H1 (cell line): ENCODE data around the gene RNF157. TPM values are rescaled to one million over a fixed set of nuclear protein-coding genes. Genes with fewer than 3 reads are reported as not detected.
"Not testable (repeated sequence)": the region's sequence is repeated elsewhere in the genome, so short reads cannot be mapped to it uniquely, and the experiment has no call there.

Experiments
- CTCF ChIA-PET: fragments of 300-600 bp; sonication (Branson Sonifier 250); formaldehyde crosslinking; loops from one replicate; lab custom pipeline; 2021; ENCODE audit not compliant: partially characterized antibody; lab: Charles Lee
- POLR2A ChIA-PET: fragments of 300-600 bp; sonication (Branson Sonifier 250); formaldehyde crosslinking; loops from one replicate; lab custom pipeline; 2021; ENCODE audit warnings: inconsistent platforms; ENCODE audit not compliant: partially characterized antibody; lab: Charles Lee
- DNase-seq, 2 experiments: peaks; one replicate each; pipeline versions ENCODE4 v3.0.0 to v3.0.0-alpha.2; 2010 to 2022; ENCODE audit warnings: low spot score in 2 of 2, low read depth in 1 of 2, mixed read lengths in 1 of 2
- FAIRE-seq: peaks from 2 replicates; lab custom pipeline; 2011; peaks lifted over from hg19 to GRCh38; lab: Jason Lieb, UNC
- H2AFZ ChIP-seq: 2 replicates; pipeline ENCODE4 v1.8.1; 2012; ENCODE audit warnings: low read length, inconsistent platforms
- H2AK5ac ChIP-seq: 2 replicates; pipeline ENCODE4 v1.6.1; 2013; ENCODE audit warnings: low read depth, low read length
- H2BK120ac ChIP-seq: replicated peaks from 2 replicates; pipeline ENCODE3; 2013; ENCODE audit warnings: low read depth, low read length, inconsistent platforms
- H2BK12ac ChIP-seq: 2 replicates; pipeline ENCODE4 v1.6.1; 2013; ENCODE audit warnings: low read depth, low read length
- H2BK15ac ChIP-seq: 2 replicates; pipeline ENCODE4 v1.6.1; 2013; ENCODE audit warnings: low read length
- H2BK20ac ChIP-seq: 2 replicates; pipeline ENCODE4 v1.6.1; 2013; ENCODE audit warnings: low read length
- H2BK5ac ChIP-seq: 2 replicates; pipeline ENCODE4 v1.6.1; 2013; ENCODE audit warnings: low read depth, low read length
- H3K14ac ChIP-seq: 2 replicates; pipeline ENCODE4 v1.6.1; 2013; ENCODE audit warnings: inconsistent platforms; ENCODE audit not compliant: insufficient read length
- H3K18ac ChIP-seq: 2 replicates; pipeline ENCODE4 v1.6.1; 2013; ENCODE audit warnings: low read length; ENCODE audit errors: extremely low read depth
- H3K23ac ChIP-seq: 2 replicates; pipeline ENCODE4 v1.6.1; 2013; ENCODE audit warnings: inconsistent platforms; ENCODE audit not compliant: insufficient read length
- H3K23me2 ChIP-seq: 2 replicates; pipeline ENCODE4 v1.6.1; 2013; ENCODE audit warnings: low read depth, low read length
- H3K27ac ChIP-seq: 2 replicates; pipeline ENCODE4 v1.6.1; 2011; ENCODE audit warnings: low read depth, low read length, inconsistent platforms
- H3K27me3 ChIP-seq, 4 experiments: replicated peaks in 1 of 4; 1 replicate in 1 of 4; 2 replicates in 3 of 4; pipeline versions ENCODE4 v1.6.1 to v1.8.1; 2011 to 2013; ENCODE audit warnings: low read length in 3 of 4, mild to moderate bottlenecking in 3 of 4, inconsistent platforms in 2 of 4, mixed read lengths in 2 of 4, moderate library complexity in 1 of 4; ENCODE audit not compliant: control insufficient read depth in 3 of 4, insufficient read depth in 3 of 4; ENCODE audit errors: extremely low read depth in 1 of 4
- H3K36me3 ChIP-seq, 4 experiments: 2 replicates each; pipeline versions ENCODE4 v1.6.1 to v1.8.1; 2011 to 2013; ENCODE audit warnings: mild to moderate bottlenecking in 4 of 4, low read length in 3 of 4, moderate library complexity in 2 of 4, control low read depth in 1 of 4, inconsistent platforms in 1 of 4; ENCODE audit not compliant: insufficient read depth in 4 of 4, control insufficient read depth in 2 of 4
- H3K4ac ChIP-seq: replicated peaks from 2 replicates; pipeline ENCODE3; 2013; ENCODE audit warnings: low read length, low read depth, mixed read lengths, inconsistent platforms; ENCODE audit not compliant: insufficient read length
- H3K4me1 ChIP-seq, 4 experiments: replicated peaks in 1 of 4; 1 replicate in 1 of 4; 2 replicates in 3 of 4; pipeline versions ENCODE4 v1.6.1 to v1.8.1; 2011 to 2013; ENCODE audit warnings: low read length in 3 of 4, inconsistent platforms in 2 of 4, mixed read lengths in 1 of 4; ENCODE audit not compliant: insufficient read depth in 4 of 4, control insufficient read depth in 3 of 4
- H3K4me2 ChIP-seq, 2 experiments: 2 replicates each; pipeline versions ENCODE4 v1.6.1 to v1.8.1; 2011 to 2013; ENCODE audit warnings: low read depth in 2 of 2, low read length in 2 of 2, control low read depth in 1 of 2, inconsistent platforms in 1 of 2, mild to moderate bottlenecking in 1 of 2; ENCODE audit not compliant: insufficient read depth in 1 of 2
- H3K4me3 ChIP-seq, 4 experiments: fragments of 200-600, 300-600 bp in 1 of 4; sonication (generic), shearing (Covaris generic), sonication (Bioruptor Twin) in 1 of 4; 2 replicates each; pipeline versions ENCODE4 v1.5.1 to v1.8.1; 2011 to 2016; ENCODE audit warnings: low read length in 4 of 4, low read depth in 3 of 4, control low read depth in 2 of 4, inconsistent platforms in 2 of 4, mild to moderate bottlenecking in 2 of 4, mixed read lengths in 1 of 4, moderate library complexity in 1 of 4; ENCODE audit not compliant: insufficient read depth in 2 of 4; ENCODE audit errors: extremely low read depth in 1 of 4
- H3K56ac ChIP-seq: replicated peaks from 2 replicates; pipeline ENCODE3; 2013; ENCODE audit warnings: low read depth, mild to moderate bottlenecking, mixed read lengths, low read length, inconsistent platforms; ENCODE audit not compliant: insufficient read length
- H3K79me1 ChIP-seq: 2 replicates; pipeline ENCODE4 v1.6.1; 2013; ENCODE audit warnings: low read depth, low read length, control low read depth
- H3K79me2 ChIP-seq, 2 experiments: 2 replicates each; pipeline versions ENCODE4 v1.6.1 to v1.8.1; 2012 to 2013; ENCODE audit warnings: low read length in 2 of 2, mild to moderate bottlenecking in 2 of 2, inconsistent platforms in 1 of 2; ENCODE audit not compliant: insufficient read depth in 2 of 2, control insufficient read depth in 1 of 2
- H3K9ac ChIP-seq, 4 experiments: replicated peaks in 1 of 4; 1 replicate in 1 of 4; 2 replicates in 3 of 4; pipeline versions ENCODE4 v1.6.1 to v1.8.1; 2011 to 2013; ENCODE audit warnings: low read depth in 3 of 4, low read length in 3 of 4, control low read depth in 2 of 4, mild to moderate bottlenecking in 2 of 4, moderate library complexity in 2 of 4, inconsistent platforms in 1 of 4; ENCODE audit errors: extremely low read depth in 1 of 4
- H3K9me3 ChIP-seq, 2 experiments: 2 replicates each; pipeline versions ENCODE4 v1.6.1 to v1.8.1; 2012 to 2013; ENCODE audit warnings: mild to moderate bottlenecking in 2 of 2, moderate library complexity in 2 of 2, control low read depth in 1 of 2, inconsistent platforms in 1 of 2, low read depth in 1 of 2, low read length in 1 of 2, mixed read lengths in 1 of 2; ENCODE audit not compliant: insufficient read depth in 2 of 2
- H4K20me1 ChIP-seq, 2 experiments: replicated peaks in 1 of 2; 2 replicates each; pipeline versions ENCODE3 to v1.8.1; 2011 to 2013; ENCODE audit warnings: inconsistent platforms in 2 of 2, low read length in 2 of 2, mild to moderate bottlenecking in 1 of 2; ENCODE audit not compliant: insufficient read depth in 2 of 2, control insufficient read depth in 1 of 2
- H4K5ac ChIP-seq: 2 replicates; pipeline ENCODE4 v1.6.1; 2013; ENCODE audit warnings: low read length, low read depth, mixed read lengths, inconsistent platforms; ENCODE audit not compliant: insufficient read length
- H4K8ac ChIP-seq: 2 replicates; pipeline ENCODE4 v1.8.0; 2013; ENCODE audit warnings: mild to moderate bottlenecking, moderate library complexity, low read length, inconsistent platforms; ENCODE audit not compliant: insufficient read depth; ENCODE audit errors: extremely low read depth
- H4K91ac ChIP-seq: replicated peaks from 2 replicates; pipeline ENCODE3; 2013; ENCODE audit warnings: low read length, mixed read lengths, inconsistent platforms; ENCODE audit not compliant: insufficient read length
- WGBS, 2 experiments: shearing (Covaris generic) in 1 of 2; methylation state at CpG; one replicate each; pipeline versions ENCODE4 v1.1.6 to v1.1.7; 2013 to 2015; ENCODE audit warnings: low lambda C conversion rate in 2 of 2, mixed read lengths in 2 of 2, inconsistent platforms in 1 of 2, low coverage in 1 of 2, missing lambda C conversion rate in 1 of 2; ENCODE audit not compliant: insufficient replicate concordance in 2 of 2, insufficient coverage in 1 of 2, insufficient read length in 1 of 2; ENCODE audit errors: extremely low coverage in 1 of 2, missing lambda C conversion rate in 1 of 2; 5-methylcytosine and 5-hydroxymethylcytosine counted together
- polyA plus RNA-seq, 7 experiments: library from polyadenylated mRNA; depleted of rRNA in 3 of 7; stranded (reverse) in 5 of 7; unstranded in 2 of 7; fragments of >200 nt in 5 of 7; fragments of 200-250 nt in 2 of 7; gene quantifications; 1 replicate in 5 of 7; 2 replicates in 1 of 7; 4 replicates in 1 of 7; pipeline versions ENCODE4 v1.2.1 to v1.2.3, GENCODE V29; 2011 to 2013; ENCODE audit warnings: missing spikeins in 2 of 7, mixed read lengths in 2 of 7
- total RNA-seq: library from RNA; stranded (reverse); fragmentation: NEBNext Ultra II Directional; extraction: Animal tissue kit (Norgen Biotek cat#: 25700); gene quantifications from 2 replicates; pipeline ENCODE4 v1.2.1, GENCODE V29; 2021

RNF157 gene
- total and polyA plus RNA-seq, 2 of the 8 experiments (the other 6 are each of a cell fraction or from before 2014, with no cell fraction given): 13.4 to 16.7 TPM

DNA sequence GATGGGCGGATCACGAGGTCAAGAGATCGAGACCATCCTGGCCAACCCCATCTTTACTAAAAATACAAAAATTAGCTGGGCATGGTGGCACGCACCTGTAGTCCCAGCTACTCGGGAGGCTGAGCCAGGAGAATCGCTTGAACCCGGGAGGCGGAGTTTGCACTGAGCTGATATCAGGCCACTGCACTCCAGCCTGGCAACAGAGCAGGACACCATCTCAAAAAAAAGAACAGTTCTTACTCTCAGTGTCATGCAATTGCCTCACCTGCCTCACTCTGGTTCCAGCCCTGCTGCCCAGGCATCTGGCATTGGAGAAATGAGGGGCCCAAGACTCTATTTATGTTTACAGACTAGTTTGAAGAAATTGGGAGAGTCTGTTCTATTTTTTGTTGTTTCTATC lies 4.4 kb upstream of the RNF157 start:
- H4K8ac ChIP-seq, H2BK5ac ChIP-seq, H3K79me1 ChIP-seq, H3K27ac ChIP-seq, H3K56ac ChIP-seq, H3K4me1 ChIP-seq, H3K4me3 ChIP-seq, DNase-seq, H4K91ac ChIP-seq, H4K5ac ChIP-seq, H3K23ac ChIP-seq, H3K18ac ChIP-seq, H4K20me1 ChIP-seq, FAIRE-seq, H2BK12ac ChIP-seq, H3K79me2 ChIP-seq, H3K9ac ChIP-seq, H3K4me2 ChIP-seq, H3K4ac ChIP-seq, H2BK20ac ChIP-seq, H2BK120ac ChIP-seq, H2AFZ ChIP-seq, H3K14ac ChIP-seq, H3K36me3 ChIP-seq, H3K23me2 ChIP-seq, H2BK15ac ChIP-seq, H2AK5ac ChIP-seq, POLR2A ChIA-PET, H3K9me3 ChIP-seq: not testable (repeated sequence)
- CTCF ChIA-PET: interaction anchor here (1.1 to 7.5 kb wide), 6 partner anchors 15 to 96 kb away, joined by 3 to 49 read pairs (median 10); no protein-coding TSS in a partner anchor
- WGBS, 2 experiments: 96% methylated on average over 8 of the region's 8 CpGs; no CpG with 5 or more reads in 1 of the 2 experiments
- H3K27me3 ChIP-seq: peaks cover under 1 to 23% (median 19%) of the 10 kb centered on the region in 4 experiments
